HUES48 (cell line): Measurements from ENCODE around the gene TMEM9.

ENCODE experiments used
- H3K27ac ChIP-seq: one replicate; pipeline ENCODE4 v1.7.0; 2013; ENCODE audit warnings: low read depth, low read length, inconsistent platforms
- H3K27me3 ChIP-seq: 2 replicates; pipeline ENCODE4 v1.6.1; 2013; ENCODE audit warnings: mild to moderate bottlenecking, low read length; ENCODE audit not compliant: control insufficient read depth, insufficient read depth
- H3K36me3 ChIP-seq: 2 replicates; pipeline ENCODE4 v1.6.1; 2013; ENCODE audit warnings: low read length; ENCODE audit not compliant: control insufficient read depth, insufficient read depth
- H3K4me1 ChIP-seq: 2 replicates; pipeline ENCODE4 v1.6.1; 2013; ENCODE audit warnings: mild to moderate bottlenecking, low read length; ENCODE audit not compliant: control insufficient read depth, insufficient read depth
- H3K4me3 ChIP-seq: 2 replicates; pipeline ENCODE4 v1.5.1; 2013; ENCODE audit warnings: mild to moderate bottlenecking, low read depth, low read length
- H3K9ac ChIP-seq: 2 replicates; pipeline ENCODE4 v1.6.1; 2013; ENCODE audit warnings: mild to moderate bottlenecking, low read depth, low read length, moderate library complexity
- H3K9me3 ChIP-seq: 2 replicates; pipeline ENCODE4 v1.6.1; 2013; ENCODE audit warnings: low read length; ENCODE audit not compliant: control insufficient read depth, insufficient read depth

Gene TMEM9

GRCh38 chr1:201088901-201089525 lies 65.3 kb downstream of the TMEM9 start:
- H3K27me3 ChIP-seq, result no peaks in the 10 kb centered on the region; the same call in 1 of the 2 replicates
- no peaks in the 10 kb centered on the region for H3K9me3 ChIP-seq
- H3K9ac ChIP-seq, result no peak overlapping the region
- no peaks in the 10 kb centered on the region for H3K36me3 ChIP-seq
- no peak overlapping the region for H3K27ac ChIP-seq
- H3K4me1 ChIP-seq, result no peaks in the 10 kb centered on the region
- H3K4me3 ChIP-seq, result no peak overlapping the region

- no peaks in the 10 kb centered on the region for H3K36me3 ChIP-seq
- no peaks in the 10 kb centered on the region for H3K9me3 ChIP-seq
- no peak overlapping the region for H3K9ac ChIP-seq
- no peaks in the 10 kb centered on the region; the same call in 1 of the 2 replicates for H3K27me3 ChIP-seq
- no peak overlapping the region for H3K27ac ChIP-seq
- no peaks in the 10 kb centered on the region for H3K4me1 ChIP-seq
- H3K4me3 ChIP-seq, result no peak overlapping the region
Observed at GRCh38 chr1:201088395-201088794, 65.9 kb downstream of the TMEM9 start.

- no peak overlapping the region for H3K27ac ChIP-seq
- no peaks in the 10 kb centered on the region; the same call in 1 of the 2 replicates for H3K27me3 ChIP-seq
- H3K9me3 ChIP-seq, result no peaks in the 10 kb centered on the region
- H3K36me3 ChIP-seq, result no peaks in the 10 kb centered on the region
- H3K4me1 ChIP-seq, result no peaks in the 10 kb centered on the region
- H3K4me3 ChIP-seq, result no peak overlapping the region
- no peak overlapping the region for H3K9ac ChIP-seq
Observed at GRCh38 chr1:201085902-201086735, 68.2 kb downstream of the TMEM9 start.
